GM12878 (cell line): ENCODE data around the gene SMAP1. TPM values are rescaled to one million over a fixed set of nuclear protein-coding genes. Genes with fewer than 3 reads are reported as not detected.

Experiments
- ATAC-seq: fragments of 200-7000 bp; cut with Tn5 transposase; 3 replicates; pipeline ENCODE4 v1.9.1; 2020; ENCODE audit warnings: mild to moderate bottlenecking, moderate library complexity
- BruUV-seq: library from RNA; stranded (reverse); fragments of 400-500 nt; replicated peaks from 2 replicates; lab custom pipeline; 2021; lab: Mats Ljungman, UMichigan
- CTCF ChIA-PET: fragments of 300-600 bp; sonication (Branson Sonifier 250); formaldehyde crosslinking; extraction: SDS; loops from one replicate; lab custom pipeline; 2021; ENCODE audit warnings: inconsistent platforms; lab: Yijun Ruan, JAX
- POLR2A ChIA-PET: fragments of 350-600 bp; formaldehyde crosslinking; extraction: SDS; loops from one replicate; lab custom pipeline; 2021; ENCODE audit warnings: inconsistent platforms; lab: Charles Lee
- RAD21 ChIA-PET: fragments of 300-600 bp; sonication (Branson Sonifier 250); formaldehyde crosslinking; loops from one replicate; lab custom pipeline; 2023; ENCODE audit warnings: antibody characterized with exemption; ENCODE audit not compliant: unreplicated experiment; lab: Charles Lee
- SMC1A ChIA-PET: fragments of 300-600 bp; sonication (Branson Sonifier 250); formaldehyde crosslinking; loops from one replicate; lab custom pipeline; 2023; ENCODE audit not compliant: unreplicated experiment, uncharacterized antibody; lab: Charles Lee
- DNase-seq: peaks from one replicate; pipeline ENCODE4 v3.0.0-alpha.2; 2011; ENCODE audit warnings: low read depth, low spot score
- FAIRE-seq: peaks from 3 replicates; lab custom pipeline; 2011; peaks lifted over from hg19 to GRCh38; lab: Jason Lieb, UNC
- H2AFZ ChIP-seq: 2 replicates; pipeline ENCODE4 v1.6.0; 2011; ENCODE audit warnings: low read depth, low read length, control low read depth; ENCODE audit not compliant: control insufficient read depth
- H3K27ac ChIP-seq: 2 replicates; pipeline ENCODE4 v1.5.1; 2011; ENCODE audit warnings: control low read depth; ENCODE audit not compliant: control insufficient read depth, insufficient read depth
- H3K27me3 ChIP-seq, 2 experiments: replicated peaks in 1 of 2; 2 replicates each; pipeline versions ENCODE4 v1.6.0 to v1.6.1; 2011; ENCODE audit warnings: low read length in 1 of 2; ENCODE audit not compliant: control insufficient read depth in 2 of 2, insufficient read depth in 2 of 2
- H3K36me3 ChIP-seq, 2 experiments: 2 replicates each; pipeline ENCODE4 v1.5.1; 2011; ENCODE audit warnings: low read length in 1 of 2; ENCODE audit not compliant: control insufficient read depth in 2 of 2, insufficient read depth in 2 of 2
- H3K4me1 ChIP-seq: 2 replicates; pipeline ENCODE4 v1.6.1; 2011; ENCODE audit warnings: mild to moderate bottlenecking, low read length, moderate library complexity, mixed read lengths; ENCODE audit not compliant: control insufficient read depth, insufficient read depth
- H3K4me2 ChIP-seq: 2 replicates; pipeline ENCODE4 v1.6.0; 2011; ENCODE audit warnings: control low read depth; ENCODE audit not compliant: control insufficient read depth, insufficient read depth
- H3K4me3 ChIP-seq: fragments of 200-600 bp; sonication (generic); 2 replicates; pipeline ENCODE4 v1.5.1; 2016
- H3K79me2 ChIP-seq: 2 replicates; pipeline ENCODE4 v1.6.0; 2011; ENCODE audit warnings: low read length; ENCODE audit not compliant: control insufficient read depth, insufficient read depth
- H3K9ac ChIP-seq: 2 replicates; pipeline ENCODE4 v1.8.0; 2011; ENCODE audit warnings: low read length, control low read depth, mixed read lengths; ENCODE audit not compliant: control insufficient read depth, insufficient read depth
- H3K9me3 ChIP-seq: replicated peaks from 3 replicates; pipeline ENCODE4 v1.5.1; 2011; ENCODE audit warnings: mild to moderate bottlenecking, low read length; ENCODE audit not compliant: control insufficient read depth, insufficient read depth
- H4K20me1 ChIP-seq: 2 replicates; pipeline ENCODE4 v1.6.0; 2011; ENCODE audit not compliant: control insufficient read depth, insufficient read depth
- BCL11A ChIP-seq: IDR thresholded peaks from 2 replicates; pipeline ENCODE4 v1.6.1; 2011; ENCODE audit warnings: low read depth, low read length
- BHLHE40 ChIP-seq, 2 experiments: fragments of 450-650 bp in 1 of 2; IDR thresholded peaks; 2 replicates each; pipeline ENCODE4 v1.6.1; 2011 to 2017; ENCODE audit warnings: low read depth in 2 of 2, borderline replicate concordance in 1 of 2, improper control_type of control experiment in 1 of 2, low read length in 1 of 2, mild to moderate bottlenecking in 1 of 2
- BRCA1 ChIP-seq: IDR thresholded peaks from 2 replicates; pipeline ENCODE4 v1.6.1; 2011; ENCODE audit warnings: low read depth, low read length, improper control_type of control experiment
- HDAC6 ChIP-seq: fragments of 200-600 bp; sonication (generic); IDR thresholded peaks from one replicate; pipeline ENCODE4 v1.8.0; 2017; ENCODE audit warnings: antibody characterized with exemption; ENCODE audit not compliant: unreplicated experiment
- NR2C2 ChIP-seq: IDR thresholded peaks from 2 replicates; pipeline ENCODE4 v1.6.1; 2011; ENCODE audit warnings: borderline replicate concordance, low read depth; ENCODE audit not compliant: control insufficient read depth, insufficient read length
- PAX8 ChIP-seq: fragments of 450-650 bp; IDR thresholded peaks from 2 replicates; pipeline ENCODE4 v1.6.1; 2017; ENCODE audit warnings: mild to moderate bottlenecking, moderate library complexity
- RAD51 ChIP-seq: fragments of 450-650 bp; IDR thresholded peaks from 2 replicates; pipeline ENCODE4 v1.6.1; 2016; ENCODE audit warnings: moderate library complexity, mild to moderate bottlenecking, inconsistent platforms
- SIN3A ChIP-seq: IDR thresholded peaks from 2 replicates; pipeline ENCODE4 v1.6.1; 2012; ENCODE audit warnings: low read depth, low read length, improper control_type of control experiment
- YY1 ChIP-seq: IDR thresholded peaks from 2 replicates; pipeline ENCODE4 v1.6.1; 2011; ENCODE audit warnings: low read depth, mild to moderate bottlenecking, low read length
- WGBS: methylation state at CpG from one replicate; pipeline ENCODE4 v1.1.6; 2016; ENCODE audit warnings: low lambda C conversion rate; ENCODE audit not compliant: insufficient replicate concordance, insufficient coverage; ENCODE audit errors: missing lambda C conversion rate; 5-methylcytosine and 5-hydroxymethylcytosine counted together
- in situ Hi-C: fragments of 300-500 bp; cut with MboI; formaldehyde crosslinking; loops from 9 replicates; pipeline ENCODE4 v1.14.3; 2018; ENCODE audit warnings: mixed read lengths
- intact Hi-C: fragments of 100-400 bp; cut with micrococcal nuclease; formaldehyde crosslinking; loops from one replicate; pipeline ENCODE4 v1.14.2; 2022; ENCODE audit not compliant: unreplicated experiment
- polyA plus RNA-seq, 11 experiments: library from polyadenylated mRNA; depleted of rRNA in 4 of 11; unstranded in 6 of 11; stranded (reverse) in 5 of 11; fragments of >200 nt; fragmentation: Nextera tagmentation in 4 of 11; fragmentation: Illumina TruSeq in 1 of 11; extraction: Ambion mirVana in 4 of 11; extraction: Trizol in 1 of 11; gene quantifications; 1 replicate in 1 of 11; 2 replicates in 10 of 11; pipeline versions ENCODE4 v1.2.1 to v1.2.3, GENCODE V29; 2011 to 2016; ENCODE audit warnings: inconsistent platforms in 2 of 11, missing spikeins in 2 of 11, low read depth in 1 of 11
- total RNA-seq, 4 experiments: library from RNA; depleted of rRNA in 3 of 4; stranded (reverse); fragments of >200 nt in 3 of 4; fragmentation: Illumina TruSeq in 1 of 4; extraction: Trizol in 1 of 4; gene quantifications; 2 replicates each; pipeline versions ENCODE4 v1.2.1 to v1.2.3, GENCODE V29; 2013 to 2021
- TF ChIP-seq, protein P1 (sequence below): IDR thresholded peaks from 2 replicates; pipeline ENCODE4 v1.6.1; 2011; ENCODE audit warnings: low read depth, mild to moderate bottlenecking, low read length, moderate library complexity, borderline replicate concordance; ENCODE audit errors: extremely low read depth

The SMAP1 gene
- total and polyA plus RNA-seq, 10 of the 15 experiments (the other 5 are each of a cell fraction or from before 2014, with no cell fraction given): 13.7 to 33.9 (median 25.3) TPM

DNA sequence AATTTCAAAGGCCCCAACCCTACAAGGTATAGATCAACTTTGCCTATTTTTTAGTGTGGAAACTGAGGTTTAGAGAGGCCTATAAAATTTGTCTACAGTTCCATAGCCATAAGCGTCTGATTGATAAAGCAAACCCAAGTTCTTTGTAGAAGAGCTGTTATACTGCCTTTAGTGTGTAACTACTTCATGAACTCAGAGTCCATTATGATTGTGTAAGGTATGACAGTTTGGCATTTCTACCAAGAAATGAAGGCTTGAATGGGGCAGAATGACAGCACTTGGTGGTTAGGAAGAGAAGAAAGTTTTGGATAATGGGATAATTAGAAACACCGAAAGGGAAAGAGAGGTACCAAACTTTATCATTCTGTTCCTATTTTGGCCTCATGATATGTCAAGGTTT, 38.1 kb downstream of the SMAP1 start:
- in situ Hi-C loops (loop anchor here (5.0 kb wide), 2 partner anchors 182 to 252 kb away; partner anchors contain the start of gene B3GAT2), intact Hi-C loops (loop anchor here (1.0 kb wide), 3 partner anchors 179 to 307 kb away; no protein-coding TSS in a partner anchor)
- Histone ChIP-seq H3K4me2 (no peak overlapping the region), H2AFZ (no peak overlapping the region), H3K27ac (no peak overlapping the region), H4K20me1 (no peaks in the 10 kb centered on the region), H3K9me3 (no peaks in the 10 kb centered on the region), H3K36me3 (no peaks in the 10 kb centered on the region; a peak in 1 of 4 replicates), H3K79me2 (no peaks in the 10 kb centered on the region), H3K4me1 (peaks cover 6% of the 10 kb centered on the region; the same call in 1 of the 2 replicates)
- CTCF ChIA-PET: interaction anchor here (1.0 to 5.3 kb wide), 4 partner anchors 120 to 249 kb away, joined by 3 to 70 read pairs (median 8); no protein-coding TSS in a partner anchor
- SMC1A ChIA-PET: interaction anchor here (0.6 to 4.8 kb wide), 5 partner anchors 18 to 250 kb away, joined by 3 to 42 read pairs (median 3); no protein-coding TSS in a partner anchor
- DNase-seq (no peak), FAIRE-seq (no peak)
- RAD21 ChIA-PET: interaction anchor here (0.7 to 5.2 kb wide), 4 partner anchors 178 to 250 kb away, joined by 3 to 29 read pairs (median 8); no protein-coding TSS in a partner anchor
- no TSS peak for BruUV-seq
- TF ChIP-seq HDAC6: no peak
- no peak for TF ChIP-seq PAX8
- TF ChIP-seq BHLHE40 (IDR thresholded peaks at IDR 0.05; ENCODE audit: borderline replicate concordance in 1 of 2, low read depth in 2 of 2, low read length in 1 of 2): no peak
- no peak for TF ChIP-seq BCL11A
- no peak for TF ChIP-seq RAD51
- no peak for TF ChIP-seq YY1
- TF ChIP-seq, protein P1, sequence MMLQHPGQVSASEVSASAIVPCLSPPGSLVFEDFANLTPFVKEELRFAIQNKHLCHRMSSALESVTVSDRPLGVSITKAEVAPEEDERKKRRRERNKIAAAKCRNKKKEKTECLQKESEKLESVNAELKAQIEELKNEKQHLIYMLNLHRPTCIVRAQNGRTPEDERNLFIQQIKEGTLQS: no peak
- TF ChIP-seq NR2C2: no peak
- no peak for TF ChIP-seq SIN3A
- no peak for TF ChIP-seq BRCA1
- TF ChIP-seq, all 136 proteins: peak for 0
- Histone ChIP-seq H3K27me3 (no peaks in the 10 kb centered on the region), H3K4me3 (no peak overlapping the region), H3K9ac (no peak overlapping the region)
- POLR2A ChIA-PET: no interaction called here
- ATAC-seq: no peak
- WGBS: 100% methylated on average over 2 of the region's 2 CpGs
